Measurements from ENCODE around the gene MYO10. TPM values are rescaled to one million over a fixed set of nuclear protein-coding genes. Genes with fewer than 3 reads are reported as not detected.
"Not testable (repeated sequence)": the region's sequence is repeated elsewhere in the genome, so short reads cannot be mapped to it uniquely, and the experiment has no call there.

MYO10 gene
- total RNA-seq, 2 donors from 2014 or later, result 24.7 to 77.0 TPM

DNA sequence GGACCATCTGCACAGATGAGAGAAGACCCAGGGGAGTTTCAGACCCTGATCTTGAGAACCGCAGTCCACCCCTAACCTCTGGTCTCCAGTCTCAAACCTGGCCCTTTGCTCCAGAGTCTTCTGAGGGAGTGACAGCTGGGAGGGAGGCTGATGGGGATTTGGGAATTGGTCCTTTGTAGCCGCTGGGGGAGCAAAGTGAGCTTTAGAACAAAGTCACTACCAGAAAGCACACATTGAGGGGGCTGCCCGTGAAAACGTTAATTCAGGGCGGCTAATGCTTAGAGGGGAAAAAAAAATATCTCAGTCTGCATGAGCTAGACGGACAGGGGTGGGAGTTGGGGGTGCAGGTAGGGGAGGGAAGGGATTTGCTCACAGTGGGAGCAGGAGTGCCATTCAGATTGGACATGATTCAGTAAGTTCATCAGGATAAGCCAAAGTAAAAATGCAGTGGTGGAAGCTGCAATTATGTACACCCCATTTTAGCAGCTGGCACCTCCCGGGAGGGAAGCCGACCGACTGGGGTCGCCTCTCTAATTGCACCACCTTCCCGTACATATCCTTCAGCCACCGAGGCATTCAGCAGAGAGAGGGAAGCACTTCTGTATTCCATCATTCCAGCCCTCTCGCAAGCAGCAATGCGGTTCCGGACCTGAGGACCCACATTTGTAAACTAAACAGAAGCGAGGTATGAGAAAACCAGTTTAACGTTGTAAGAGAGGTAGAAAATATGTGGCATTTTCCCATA, 195.8 kb downstream of the MYO10 start:
- Histone ChIP-seq H3K36me3 (no peaks in the 10 kb centered on the region), H3K27me3 (replicated peaks; ENCODE audit: insufficient read depth) (no peaks in the 10 kb centered on the region), H3K9me3 (no peaks in the 10 kb centered on the region), H3K4me1 (replicated peaks) (peaks cover 3% of the 10 kb centered on the region), H3K27ac (no peak overlapping the region), H3K4me3 (no peak overlapping the region)
- TF ChIP-seq POLR2AphosphoS5 (IDR thresholded peaks at IDR 0.05), result no peak
- no peak for TF ChIP-seq POLR2A (IDR thresholded peaks at IDR 0.05)
- no peak for TF ChIP-seq CTCF (IDR thresholded peaks at IDR 0.05)
- intact Hi-C loops (cut with DNase I), result no loop called here
- 46% methylated on average over 17 of the region's 17 CpGs for WGBS
- no peak for DNase-seq (ENCODE audit: low spot score)

- H3K9me3 ChIP-seq; H3K27me3 ChIP-seq (replicated peaks; ENCODE audit: insufficient read depth); intact Hi-C loops (cut with DNase I); H3K4me3 ChIP-seq; H3K36me3 ChIP-seq; H3K27ac ChIP-seq; DNase-seq (ENCODE audit: low spot score); H3K4me1 ChIP-seq (replicated peaks): not testable (repeated sequence)
- WGBS, result 78% methylated on average over 5 of the region's 5 CpGs
Measured at GRCh38 chr5:16738393-16738792, 197.7 kb downstream of the MYO10 start.

GRCh38 chr5:16737620-16738364, 198.3 kb downstream of the MYO10 start:
- intact Hi-C loops (cut with DNase I), result no loop called here
- no peak for DNase-seq (ENCODE audit: low spot score)
- H3K4me3 ChIP-seq, result no peak overlapping the region

DNA sequence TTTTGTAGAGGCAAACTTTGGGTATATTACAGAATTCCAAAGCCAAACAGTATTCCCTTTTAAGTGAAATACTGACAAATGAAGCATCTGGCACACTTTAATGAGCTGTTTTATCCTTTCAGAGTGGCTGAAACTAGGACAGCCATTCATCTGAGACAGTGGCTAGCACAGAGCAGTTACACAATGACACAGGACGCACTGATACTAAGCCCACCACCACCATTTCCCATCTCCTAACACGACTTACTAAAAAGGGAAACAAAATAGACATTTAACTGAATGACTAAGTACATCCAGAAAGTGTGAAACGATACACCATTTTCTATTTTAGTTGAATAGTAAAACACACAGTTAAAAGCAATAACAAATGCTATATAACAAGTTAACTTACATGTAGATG, 198.9 kb downstream of the MYO10 start:
- no peaks in the 10 kb centered on the region for H3K36me3 ChIP-seq
- H3K27ac ChIP-seq, result no peak overlapping the region
- H3K4me1 ChIP-seq (replicated peaks), result peaks cover 3% of the 10 kb centered on the region
- H3K27me3 ChIP-seq (replicated peaks; ENCODE audit: insufficient read depth), result no peaks in the 10 kb centered on the region
- no peak for TF ChIP-seq POLR2AphosphoS5 (IDR thresholded peaks at IDR 0.05)
- no peak for TF ChIP-seq POLR2A (IDR thresholded peaks at IDR 0.05)
- no peak for TF ChIP-seq CTCF (IDR thresholded peaks at IDR 0.05)
- intact Hi-C loops (cut with DNase I), result no loop called here
- no peak for DNase-seq (ENCODE audit: low spot score)
- no peaks in the 10 kb centered on the region for H3K9me3 ChIP-seq
- no peak overlapping the region for H3K4me3 ChIP-seq
- 53% methylated on average over 3 of the region's 3 CpGs for WGBS

More at GRCh38 chr5:16737620-16738364, 198.3 kb downstream of the MYO10 start:
- Histone ChIP-seq H3K27me3 (replicated peaks; ENCODE audit: insufficient read depth) (no peaks in the 10 kb centered on the region), H3K27ac (no peak overlapping the region), H3K4me1 (replicated peaks) (peaks cover 3% of the 10 kb centered on the region), H3K9me3 (no peaks in the 10 kb centered on the region), H3K36me3 (no peaks in the 10 kb centered on the region)
- 57% methylated on average over 11 of the region's 11 CpGs for WGBS
- TF ChIP-seq POLR2AphosphoS5 (IDR thresholded peaks at IDR 0.05) (no peak), POLR2A (IDR thresholded peaks at IDR 0.05) (no peak), CTCF (IDR thresholded peaks at IDR 0.05) (no peak)

- Histone ChIP-seq H3K36me3 (no peaks in the 10 kb centered on the region), H3K27ac (peak overlapping the region; percentile 4 to 50), H3K4me1 (replicated peaks) (peaks cover 2% of the 10 kb centered on the region), H3K4me3 (no peak overlapping the region), H3K27me3 (replicated peaks; ENCODE audit: insufficient read depth) (no peaks in the 10 kb centered on the region), H3K9me3 (no peaks in the 10 kb centered on the region)
- intact Hi-C loops (cut with DNase I), result no loop called here
- WGBS, result 40% methylated on average over 14 of the region's 14 CpGs
- DNase-seq (ENCODE audit: low spot score), result peak; percentile 82
- TF ChIP-seq POLR2A (IDR thresholded peaks at IDR 0.05) (no peak), POLR2AphosphoS5 (IDR thresholded peaks at IDR 0.05) (peak; percentile 80), CTCF (IDR thresholded peaks at IDR 0.05) (no peak)
Measured at GRCh38 chr5:16736158-16736995, 199.7 kb downstream of the MYO10 start.
